ENCODE data around the gene RAD23B. TPM values are rescaled to one million over a fixed set of nuclear protein-coding genes. Genes with fewer than 3 reads are reported as not detected.

RAD23B gene
- total RNA-seq, 4 donors from 2014 or later = 45.7 to 57.4 (median 50.5) TPM

- no peak for TF ChIP-seq POLR2A (IDR thresholded peaks at IDR 0.05)
- no peak for TF ChIP-seq CTCF (IDR thresholded peaks at IDR 0.05)
Observed at GRCh38 chr9:107375001-107375400, 91.9 kb downstream of the RAD23B start.

GRCh38 chr9:107375651-107376369 is 92.7 kb downstream of the RAD23B start:
- H3K27ac ChIP-seq = no peak overlapping the region
- TF ChIP-seq CTCF (IDR thresholded peaks at IDR 0.05) (no peak), POLR2A (IDR thresholded peaks at IDR 0.05) (no peak)
- no peaks in the 10 kb centered on the region for H3K9me3 ChIP-seq
- no peaks in the 10 kb centered on the region for H3K4me1 ChIP-seq
- no peak overlapping the region for H3K4me3 ChIP-seq
- no peak for DNase-seq
- H3K36me3 ChIP-seq = no peaks in the 10 kb centered on the region
- H3K27me3 ChIP-seq = no peaks in the 10 kb centered on the region

More at GRCh38 chr9:107375001-107375400, 91.9 kb downstream of the RAD23B start:
- Histone ChIP-seq H3K4me1 (no peaks in the 10 kb centered on the region), H3K27ac (no peak overlapping the region), H3K9me3 (no peaks in the 10 kb centered on the region), H3K4me3 (no peak overlapping the region), H3K27me3 (no peaks in the 10 kb centered on the region), H3K36me3 (no peaks in the 10 kb centered on the region)
- DNase-seq = no peak

GRCh38 chr9:107378006-107378405 is 94.9 kb downstream of the RAD23B start:
- H3K36me3 ChIP-seq = no peaks in the 10 kb centered on the region
- no peak overlapping the region for H3K4me3 ChIP-seq
- no peaks in the 10 kb centered on the region for H3K9me3 ChIP-seq
- no peak for TF ChIP-seq CTCF (IDR thresholded peaks at IDR 0.05)
- no peak for TF ChIP-seq POLR2A (IDR thresholded peaks at IDR 0.05)
- DNase-seq = no peak
- H3K27me3 ChIP-seq = no peaks in the 10 kb centered on the region
- no peaks in the 10 kb centered on the region for H3K4me1 ChIP-seq
- H3K27ac ChIP-seq = no peak overlapping the region

Other genes starting within 250 kb of the RAD23B start
- gene KLF4, start 206.5 kb downstream of the RAD23B start, total RNA-seq = 100 to 1,000 TPM in 3 of 4 donors, 10 to 100 TPM in 1; 83.3 to 197 (median 165) TPM

All from Peyer's patch (tissue), 4 donors.